ENCODE results near the gene MRPL58.

- TF ChIP-seq CTCF (conservative IDR thresholded peaks at IDR 0.05; ENCODE audit: low read depth, low read length) (no peak), EZH2 (IDR thresholded peaks at IDR 0.05; ENCODE audit: low read length, unreplicated experiment) (no peak)
Measured at GRCh38 chr17:75020331-75021110, 8.1 kb downstream of the MRPL58 start.

Measured in PC-3 (cell line).